Neural progenitor cell (in vitro differentiated cells): ENCODE measurements around the gene ATXN1. TPM values are rescaled to one million over a fixed set of nuclear protein-coding genes. Genes with fewer than 3 reads are reported as not detected.

Experiments used
- DNase-seq: peaks from one replicate; pipeline ENCODE4 v3.0.0-alpha.2; 2016; ENCODE audit warnings: low spot score
- H2AFZ ChIP-seq: fragments of 200-600 bp; sonication (generic); replicated peaks from 2 replicates; pipeline ENCODE4 v1.6.1; 2016; ENCODE audit warnings: antibody characterized with exemption
- H3F3A ChIP-seq: fragments of 200-600 bp; sonication (generic); 2 replicates; pipeline ENCODE4 v1.6.1; 2016; ENCODE audit warnings: antibody characterized with exemption, low read depth
- H3K27ac ChIP-seq: fragments of 200-600 bp; sonication (generic); 2 replicates; pipeline ENCODE4 v1.5.1; 2016; ENCODE audit warnings: mild to moderate bottlenecking
- H3K27me3 ChIP-seq: fragments of 200-600 bp; sonication (generic); 2 replicates; pipeline ENCODE4 v1.6.1; 2016; ENCODE audit warnings: mild to moderate bottlenecking, moderate library complexity
- H3K36me3 ChIP-seq: fragments of 200-600 bp; sonication (generic); 2 replicates; pipeline ENCODE4 v1.5.1; 2016
- H3K4me1 ChIP-seq: fragments of 200-600 bp; sonication (generic); 2 replicates; pipeline ENCODE4 v1.6.1; 2016; ENCODE audit warnings: mixed run types
- H3K4me2 ChIP-seq: fragments of 200-600 bp; sonication (generic); 2 replicates; pipeline ENCODE4 v1.6.1; 2016
- H3K4me3 ChIP-seq: fragments of 200-600 bp; sonication (generic); 2 replicates; pipeline ENCODE4 v1.5.1; 2016
- H3K79me2 ChIP-seq: fragments of 200-600 bp; sonication (generic); 2 replicates; pipeline ENCODE4 v1.6.1; 2016; ENCODE audit warnings: low read depth
- H3K9ac ChIP-seq: fragments of 200-600 bp; sonication (generic); 2 replicates; pipeline ENCODE4 v1.6.1; 2016
- H3K9me3 ChIP-seq: fragments of 200-600 bp; sonication (generic); 2 replicates; pipeline ENCODE4 v1.5.1; 2016; ENCODE audit warnings: low read depth
- H4K20me1 ChIP-seq: fragments of 200-600 bp; sonication (generic); 2 replicates; pipeline ENCODE4 v1.6.1; 2016; ENCODE audit warnings: low read depth
- H3K27ac Mint-ChIP-seq: 3 replicates; pipeline ENCODE4 v1.8.0; 2021; ENCODE audit warnings: mixed read lengths
- H3K27me3 Mint-ChIP-seq: 2 replicates; pipeline ENCODE4 v1.8.0; 2022; ENCODE audit warnings: low read depth, mild to moderate bottlenecking, inconsistent platforms, moderate library complexity, mixed read lengths; ENCODE audit not compliant: insufficient read depth
- H3K36me3 Mint-ChIP-seq: 3 replicates; pipeline ENCODE4 v1.8.0; 2021; ENCODE audit warnings: mixed read lengths
- H3K4me1 Mint-ChIP-seq: 3 replicates; pipeline ENCODE4 v1.8.0; 2021; ENCODE audit warnings: mixed read lengths
- H3K4me3 Mint-ChIP-seq: 3 replicates; pipeline ENCODE4 v1.8.0; 2021; ENCODE audit warnings: mild to moderate bottlenecking, moderate library complexity, mixed read lengths
- H3K9me3 Mint-ChIP-seq: 3 replicates; pipeline ENCODE4 v1.8.0; 2020; ENCODE audit warnings: mixed read lengths
- EZH2 ChIP-seq: fragments of 200-600 bp; sonication (generic); IDR thresholded peaks from 2 replicates; pipeline ENCODE4 v1.6.1; 2017; ENCODE audit warnings: antibody characterized with exemption, mild to moderate bottlenecking, moderate library complexity
- EZH2phosphoT487 ChIP-seq: fragments of 200-600 bp; sonication (generic); IDR thresholded peaks from 2 replicates; pipeline ENCODE4 v1.6.1; 2017; ENCODE audit warnings: antibody characterized with exemption
- total RNA-seq: library from RNA; depleted of rRNA; stranded (reverse); fragments of >200 nt; gene quantifications from 2 replicates; pipeline ENCODE4 v1.2.3, GENCODE V29; 2015; ENCODE audit warnings: low replicate concordance
- TF ChIP-seq, protein P1 (sequence below): fragments of 200-600 bp; sonication (generic); IDR thresholded peaks from 2 replicates; pipeline ENCODE4 v1.5.1; 2017; ENCODE audit warnings: antibody characterized with exemption, mild to moderate bottlenecking

ATXN1 gene
- total RNA-seq, 1 donor from 2014 or later: 3.6 TPM

DNA sequence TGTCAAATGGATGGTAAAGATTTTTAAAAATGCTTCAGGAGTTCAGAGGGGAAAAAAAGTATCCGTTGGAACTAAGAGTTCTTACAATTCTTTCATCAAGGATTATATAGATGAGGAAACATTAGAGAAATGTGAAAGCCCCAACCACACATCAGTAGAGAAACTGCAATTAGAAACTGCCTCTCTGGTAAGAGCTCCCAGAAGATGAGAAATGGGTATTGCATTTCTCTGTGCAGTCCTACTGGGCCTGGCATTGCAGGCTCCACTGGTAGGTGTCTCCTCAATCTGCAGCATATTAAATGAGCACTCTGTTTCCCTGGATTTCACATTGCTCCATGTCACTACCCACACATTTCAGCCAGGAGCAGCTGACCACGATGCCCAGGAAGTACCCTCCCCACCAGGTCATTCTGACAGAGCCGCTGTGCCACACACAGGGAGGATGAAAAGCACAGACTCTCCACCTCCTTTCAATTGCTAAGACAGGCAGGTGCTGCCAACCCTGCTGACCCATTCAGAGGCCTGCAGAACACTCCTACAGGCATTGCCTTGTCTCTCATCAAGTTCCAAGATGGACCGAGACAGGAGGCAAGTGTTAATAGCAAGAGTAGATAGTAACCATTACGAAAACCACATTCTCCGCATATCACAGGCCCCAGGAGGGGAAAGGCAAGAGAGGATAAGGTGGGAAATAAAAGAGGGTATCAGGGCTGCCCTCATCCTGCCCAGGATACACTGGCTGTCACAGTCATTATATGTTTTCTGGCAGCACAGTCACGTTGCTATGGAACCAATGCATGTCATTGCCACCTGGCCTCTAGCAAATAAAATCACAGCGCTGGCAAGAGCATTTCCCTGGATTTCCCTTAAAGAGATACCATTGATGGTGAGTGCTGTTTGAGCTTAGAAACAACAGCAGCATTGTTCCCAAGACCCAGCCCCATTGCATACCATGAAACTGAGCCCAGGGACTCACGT is 241.7 kb downstream of the ATXN1 start:
- Mint-ChIP-seq H3K9me3 (no peaks in the 10 kb centered on the region), H3K4me3 (no peak overlapping the region), H3K36me3 (no peaks in the 10 kb centered on the region), H3K4me1 (peaks cover 11% of the 10 kb centered on the region), H3K27ac (peak overlapping the region; percentile 68), H3K27me3 (peaks cover 2% of the 10 kb centered on the region)
- Histone ChIP-seq H4K20me1 (no peaks in the 10 kb centered on the region), H3K79me2 (no peaks in the 10 kb centered on the region), H3F3A (no peaks in the 10 kb centered on the region), H3K27me3 (no peaks in the 10 kb centered on the region), H2AFZ (no peak overlapping the region), H3K4me3 (no peak overlapping the region), H3K9ac (no peak overlapping the region), H3K27ac (no peak overlapping the region), H3K9me3 (no peaks in the 10 kb centered on the region), H3K4me1 (peaks cover 7% of the 10 kb centered on the region), H3K36me3 (no peaks in the 10 kb centered on the region), H3K4me2 (no peak overlapping the region)
- DNase-seq: peak; percentile 10
- TF ChIP-seq EZH2 (no peak), EZH2phosphoT487 (no peak)
- TF ChIP-seq, protein P1, sequence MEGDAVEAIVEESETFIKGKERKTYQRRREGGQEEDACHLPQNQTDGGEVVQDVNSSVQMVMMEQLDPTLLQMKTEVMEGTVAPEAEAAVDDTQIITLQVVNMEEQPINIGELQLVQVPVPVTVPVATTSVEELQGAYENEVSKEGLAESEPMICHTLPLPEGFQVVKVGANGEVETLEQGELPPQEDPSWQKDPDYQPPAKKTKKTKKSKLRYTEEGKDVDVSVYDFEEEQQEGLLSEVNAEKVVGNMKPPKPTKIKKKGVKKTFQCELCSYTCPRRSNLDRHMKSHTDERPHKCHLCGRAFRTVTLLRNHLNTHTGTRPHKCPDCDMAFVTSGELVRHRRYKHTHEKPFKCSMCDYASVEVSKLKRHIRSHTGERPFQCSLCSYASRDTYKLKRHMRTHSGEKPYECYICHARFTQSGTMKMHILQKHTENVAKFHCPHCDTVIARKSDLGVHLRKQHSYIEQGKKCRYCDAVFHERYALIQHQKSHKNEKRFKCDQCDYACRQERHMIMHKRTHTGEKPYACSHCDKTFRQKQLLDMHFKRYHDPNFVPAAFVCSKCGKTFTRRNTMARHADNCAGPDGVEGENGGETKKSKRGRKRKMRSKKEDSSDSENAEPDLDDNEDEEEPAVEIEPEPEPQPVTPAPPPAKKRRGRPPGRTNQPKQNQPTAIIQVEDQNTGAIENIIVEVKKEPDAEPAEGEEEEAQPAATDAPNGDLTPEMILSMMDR: no peak

DNA sequence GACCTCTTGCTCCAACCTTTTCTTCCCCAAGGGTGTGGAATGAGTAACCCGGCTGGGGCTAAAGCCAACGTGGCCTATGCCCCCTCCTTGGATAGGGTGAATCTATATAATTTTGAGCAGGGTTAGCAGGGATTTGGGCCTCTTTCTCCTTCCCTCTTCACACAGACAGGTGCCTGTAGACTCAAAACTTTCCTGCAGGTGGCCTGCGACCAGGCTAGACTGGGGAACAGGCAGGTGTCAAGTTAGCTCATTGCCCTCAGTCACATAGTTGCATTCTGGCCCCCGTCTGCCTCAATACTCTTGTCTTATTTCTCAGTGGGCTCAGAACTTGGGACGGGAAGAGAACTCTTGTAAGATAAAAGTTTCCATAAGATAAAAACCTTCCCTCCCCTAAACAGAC is 243.0 kb downstream of the ATXN1 start:
- H3K36me3 Mint-ChIP-seq: no peaks in the 10 kb centered on the region
- Histone ChIP-seq H3K27ac (no peak overlapping the region), H3K9me3 (no peaks in the 10 kb centered on the region), H3K4me1 (peaks cover 10% of the 10 kb centered on the region), H3K36me3 (no peaks in the 10 kb centered on the region), H3K4me3 (no peak overlapping the region), H3K4me2 (no peak overlapping the region), H3F3A (no peaks in the 10 kb centered on the region), H2AFZ (no peak overlapping the region), H4K20me1 (no peaks in the 10 kb centered on the region), H3K27me3 (no peaks in the 10 kb centered on the region), H3K79me2 (no peaks in the 10 kb centered on the region), H3K9ac (no peak overlapping the region)
- H3K27ac Mint-ChIP-seq: no peak overlapping the region
- H3K27me3 Mint-ChIP-seq: peaks cover 2% of the 10 kb centered on the region
- no peaks in the 10 kb centered on the region for H3K9me3 Mint-ChIP-seq
- TF ChIP-seq, protein P1: no peak
- TF ChIP-seq EZH2phosphoT487: no peak
- no peak for TF ChIP-seq EZH2
- H3K4me3 Mint-ChIP-seq: no peak overlapping the region
- DNase-seq: no peak
- H3K4me1 Mint-ChIP-seq: peaks cover 18% of the 10 kb centered on the region

DNA sequence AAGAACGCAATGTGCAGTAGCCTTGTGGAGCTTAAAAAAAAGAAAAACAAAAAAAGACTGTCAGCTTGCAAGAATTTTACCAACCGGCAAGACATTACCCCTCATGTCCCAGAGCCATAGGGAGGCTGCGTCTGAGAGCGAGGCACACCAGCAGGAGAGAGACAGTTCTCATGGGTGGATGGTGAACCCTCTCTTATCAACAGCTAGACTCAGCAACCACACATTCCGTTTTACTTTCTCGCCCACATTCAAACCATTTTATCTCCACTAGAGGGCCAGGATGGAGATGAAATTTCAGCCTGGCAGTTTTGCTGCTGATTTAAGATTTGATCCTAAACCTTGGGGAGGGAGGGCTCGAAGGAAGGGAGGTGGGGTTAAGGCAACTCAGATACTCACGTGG is 247.0 kb downstream of the ATXN1 start:
- H3K27me3 ChIP-seq: no peaks in the 10 kb centered on the region
- H3K9me3 ChIP-seq: no peaks in the 10 kb centered on the region
- no peaks in the 10 kb centered on the region for H4K20me1 ChIP-seq
- Mint-ChIP-seq H3K4me1 (peaks cover 6% of the 10 kb centered on the region), H3K4me3 (no peak overlapping the region), H3K9me3 (no peaks in the 10 kb centered on the region), H3K27ac (no peak overlapping the region), H3K27me3 (no peaks in the 10 kb centered on the region), H3K36me3 (no peaks in the 10 kb centered on the region)
- no peak overlapping the region for H2AFZ ChIP-seq
- TF ChIP-seq, protein P1: peak; percentile 58
- TF ChIP-seq EZH2phosphoT487: no peak
- no peak overlapping the region for H3K27ac ChIP-seq
- peaks cover 4% of the 10 kb centered on the region for H3K4me1 ChIP-seq
- H3K9ac ChIP-seq: no peak overlapping the region
- no peak overlapping the region for H3K4me3 ChIP-seq
- no peaks in the 10 kb centered on the region for H3K79me2 ChIP-seq
- no peaks in the 10 kb centered on the region for H3F3A ChIP-seq
- DNase-seq: peak; percentile 42
- H3K4me2 ChIP-seq: no peak overlapping the region
- H3K36me3 ChIP-seq: no peaks in the 10 kb centered on the region
